ENCODE measurements around the gene THEM4.

THEM4 gene

GRCh38 chr1:151867321-151867720 lies 42.0 kb downstream of the THEM4 start:
- no peak for TF ChIP-seq CTCF (IDR thresholded peaks at IDR 0.05; ENCODE audit: borderline replicate concordance, control extremely low read depth, extremely low read depth, insufficient read depth, missing control alignments)
- in situ Hi-C loops (cut with MboI; ENCODE audit: low sequenced_read_pairs, unreplicated experiment) = no loop called here
- DNase-seq (ENCODE audit: low spot score) = no peak

GRCh38 chr1:151864411-151864810 lies 44.9 kb downstream of the THEM4 start:
- in situ Hi-C loops (cut with MboI; ENCODE audit: low sequenced_read_pairs, unreplicated experiment) = no loop called here

GRCh38 chr1:151862604-151863003 lies 46.7 kb downstream of the THEM4 start:
- no peak for TF ChIP-seq CTCF (IDR thresholded peaks at IDR 0.05; ENCODE audit: borderline replicate concordance, control extremely low read depth, extremely low read depth, insufficient read depth, missing control alignments)
- in situ Hi-C loops (cut with MboI; ENCODE audit: low sequenced_read_pairs, unreplicated experiment) = no loop called here
- no peak for DNase-seq (ENCODE audit: low spot score)

More at GRCh38 chr1:151864411-151864810, 44.9 kb downstream of the THEM4 start:
- DNase-seq (ENCODE audit: low spot score) = no peak
- TF ChIP-seq CTCF (IDR thresholded peaks at IDR 0.05; ENCODE audit: borderline replicate concordance, control extremely low read depth, extremely low read depth, insufficient read depth, missing control alignments) = no peak

GRCh38 chr1:151860504-151861187 lies 48.7 kb downstream of the THEM4 start:
- no peak for DNase-seq (ENCODE audit: low spot score)
- TF ChIP-seq CTCF (IDR thresholded peaks at IDR 0.05; ENCODE audit: borderline replicate concordance, control extremely low read depth, extremely low read depth, insufficient read depth, missing control alignments) = no peak
- in situ Hi-C loops (cut with MboI; ENCODE audit: low sequenced_read_pairs, unreplicated experiment) = no loop called here

GRCh38 chr1:151859891-151860293 lies 49.4 kb downstream of the THEM4 start:
- TF ChIP-seq CTCF (IDR thresholded peaks at IDR 0.05; ENCODE audit: borderline replicate concordance, control extremely low read depth, extremely low read depth, insufficient read depth, missing control alignments) = no peak
- in situ Hi-C loops (cut with MboI; ENCODE audit: low sequenced_read_pairs, unreplicated experiment) = no loop called here
- no peak for DNase-seq (ENCODE audit: low spot score)

GRCh38 chr1:151858886-151859665 lies 50.2 kb downstream of the THEM4 start:
- TF ChIP-seq CTCF (IDR thresholded peaks at IDR 0.05; ENCODE audit: borderline replicate concordance, control extremely low read depth, extremely low read depth, insufficient read depth, missing control alignments) = no peak
- no peak for DNase-seq (ENCODE audit: low spot score)
- in situ Hi-C loops (cut with MboI; ENCODE audit: low sequenced_read_pairs, unreplicated experiment) = no loop called here

All from GM13976 (cell line).